ENCODE results near the gene POMC. TPM values are rescaled to one million over a fixed set of nuclear protein-coding genes. Genes with fewer than 3 reads are reported as not detected.
A peak's percentile ranks its signal among the peaks of the same experiment; 100 is the strongest.

Gene POMC
- total and polyA plus RNA-seq, 2 of the 4 experiments (the other 2 are of a cell fraction) = 0.17 TPM; not detected in 1

DNA sequence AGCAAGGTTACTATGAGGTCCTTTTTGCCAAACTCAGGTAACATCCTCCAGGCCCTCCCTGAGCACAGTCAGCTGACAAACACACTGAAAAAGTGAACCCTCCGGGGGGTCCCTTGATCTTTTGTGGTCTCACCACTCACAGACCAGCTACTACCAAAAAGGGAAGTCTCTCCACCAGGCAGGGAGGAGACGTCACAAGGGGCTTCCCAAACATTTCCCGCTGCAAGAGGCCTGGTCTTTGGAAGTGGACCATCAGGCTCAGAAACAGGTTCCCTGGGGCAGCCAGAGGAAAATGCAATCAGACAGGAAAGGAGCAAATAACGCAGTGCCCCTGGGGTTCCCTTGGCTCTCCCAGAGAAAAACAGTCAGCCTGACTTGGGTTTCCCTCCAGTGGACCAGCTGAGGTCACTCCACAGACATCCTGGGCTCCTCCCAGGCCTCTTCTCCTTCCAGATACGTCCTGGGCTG lies 38.7 kb upstream of the POMC start:
- no peak overlapping the region for H4K8ac ChIP-seq (ENCODE audit: low read depth in 2 of 2, low read length in 2 of 2)
- H4K5ac ChIP-seq (ENCODE audit: low read depth, low read length) = no peak overlapping the region
- DNase-seq (no peak), ATAC-seq (ENCODE audit: low read depth) (no peak)
- H3K27ac ChIP-seq (ENCODE audit: insufficient read depth, low read length) = no peak overlapping the region
- no peak overlapping the region for H3K56ac ChIP-seq (ENCODE audit: extremely low read depth, insufficient read depth, low read length)
- H3K4me2 ChIP-seq (ENCODE audit: low read depth, low read length) = no peak overlapping the region
- no peaks in the 10 kb centered on the region for H3K4me1 ChIP-seq (ENCODE audit: control insufficient read depth, insufficient read depth, low read length)
- H3K9ac ChIP-seq (ENCODE audit: low read depth, low read length) = no peak overlapping the region
- no peak overlapping the region for H3K18ac ChIP-seq (ENCODE audit: low read depth, low read length)
- BruUV-seq (replicated peaks) = no TSS peak
- H2AK9ac ChIP-seq (replicated peaks; ENCODE audit: low read depth, low read length, poor library complexity) = no peak overlapping the region
- H3K36me3 ChIP-seq (ENCODE audit: control insufficient read depth, insufficient read depth, low read length) = no peaks in the 10 kb centered on the region
- no peaks in the 10 kb centered on the region for H3K9me1 ChIP-seq (ENCODE audit: insufficient read depth, low read length)
- peak overlapping the region; percentile 34 for H2AFZ ChIP-seq (replicated peaks; ENCODE audit: low read length, poor library complexity)
- WGBS, 2 experiments (ENCODE audit: extremely low coverage in 2 of 2, insufficient read length in 1 of 2) = 94% methylated on average over 3 of the region's 5 CpGs; no CpG with 5 or more reads in 1 of the 2 experiments
- dilution Hi-C loops (cut with HindIII; ENCODE audit: low sequenced_read_pairs, unreplicated experiment) (no loop called here), intact Hi-C loops (cut with micrococcal nuclease) (no loop called here), in situ Hi-C loops (cut with MboI; ENCODE audit: low sequenced_read_pairs) (no loop called here)
- H3K4me3 ChIP-seq (ENCODE audit: insufficient read depth, low read depth, low read length) = no peak overlapping the region
- no peaks in the 10 kb centered on the region for H3K9me3 ChIP-seq (ENCODE audit: control insufficient read depth, insufficient read depth, low read length)
- no peak overlapping the region for H3K14ac ChIP-seq (replicated peaks; ENCODE audit: low read depth, low read length)
- ChIA-PET CTCF (no interaction called here), POLR2A (ENCODE audit: unreplicated experiment) (no interaction called here)
- no peak overlapping the region for H3K23ac ChIP-seq (ENCODE audit: low read depth, low read length)
- H2BK20ac ChIP-seq (ENCODE audit: low read depth, low read length) = no peak overlapping the region
- no peaks in the 10 kb centered on the region for H4K20me1 ChIP-seq (ENCODE audit: insufficient read depth, low read length)
- H2BK120ac ChIP-seq (ENCODE audit: low read depth, low read length) = no peak overlapping the region
- H3K27me3 ChIP-seq (ENCODE audit: control insufficient read depth, insufficient read depth, low read length) = peaks cover 4% of the 10 kb centered on the region
- H2BK15ac ChIP-seq (ENCODE audit: low read depth, low read length) = no peak overlapping the region
- H3K79me1 ChIP-seq (ENCODE audit: low read depth in 1 of 2, low read length in 2 of 2) = no peaks in the 10 kb centered on the region
- no peak overlapping the region for H2BK5ac ChIP-seq (ENCODE audit: low read depth, low read length, poor library complexity, severe bottlenecking)
- no peak for TF ChIP-seq RAD21 (IDR thresholded peaks at IDR 0.05; ENCODE audit: low read length)
- no peak for TF ChIP-seq RCOR1 (IDR thresholded peaks at IDR 0.05; ENCODE audit: insufficient replicate concordance, low read length)
- TF ChIP-seq, protein P1, sequence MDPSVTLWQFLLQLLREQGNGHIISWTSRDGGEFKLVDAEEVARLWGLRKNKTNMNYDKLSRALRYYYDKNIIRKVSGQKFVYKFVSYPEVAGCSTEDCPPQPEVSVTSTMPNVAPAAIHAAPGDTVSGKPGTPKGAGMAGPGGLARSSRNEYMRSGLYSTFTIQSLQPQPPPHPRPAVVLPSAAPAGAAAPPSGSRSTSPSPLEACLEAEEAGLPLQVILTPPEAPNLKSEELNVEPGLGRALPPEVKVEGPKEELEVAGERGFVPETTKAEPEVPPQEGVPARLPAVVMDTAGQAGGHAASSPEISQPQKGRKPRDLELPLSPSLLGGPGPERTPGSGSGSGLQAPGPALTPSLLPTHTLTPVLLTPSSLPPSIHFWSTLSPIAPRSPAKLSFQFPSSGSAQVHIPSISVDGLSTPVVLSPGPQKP (IDR thresholded peaks at IDR 0.05; ENCODE audit: borderline replicate concordance, low read depth, low read length) = no peak
- no peak for TF ChIP-seq CHD1 (IDR thresholded peaks at IDR 0.05; ENCODE audit: low read depth, low read length)
- TF ChIP-seq, protein P2, sequence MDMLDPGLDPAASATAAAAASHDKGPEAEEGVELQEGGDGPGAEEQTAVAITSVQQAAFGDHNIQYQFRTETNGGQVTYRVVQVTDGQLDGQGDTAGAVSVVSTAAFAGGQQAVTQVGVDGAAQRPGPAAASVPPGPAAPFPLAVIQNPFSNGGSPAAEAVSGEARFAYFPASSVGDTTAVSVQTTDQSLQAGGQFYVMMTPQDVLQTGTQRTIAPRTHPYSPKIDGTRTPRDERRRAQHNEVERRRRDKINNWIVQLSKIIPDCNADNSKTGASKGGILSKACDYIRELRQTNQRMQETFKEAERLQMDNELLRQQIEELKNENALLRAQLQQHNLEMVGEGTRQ (IDR thresholded peaks at IDR 0.05; ENCODE audit: low read depth, low read length) = no peak
- TF ChIP-seq RFX5 (IDR thresholded peaks at IDR 0.05; ENCODE audit: low read depth, low read length) = no peak
- no peak for TF ChIP-seq MAFK (IDR thresholded peaks at IDR 0.05; ENCODE audit: low read depth, low read length)
- TF ChIP-seq POLR2A (IDR thresholded peaks at IDR 0.05; ENCODE audit: low read depth, low read length) = no peak
- no peak for TF ChIP-seq NFE2L2 (IDR thresholded peaks at IDR 0.05; ENCODE audit: low read depth, low read length)
- no peak for TF ChIP-seq MAZ (IDR thresholded peaks at IDR 0.05; ENCODE audit: borderline replicate concordance, low read depth, low read length)
- TF ChIP-seq CEBPB (IDR thresholded peaks at IDR 0.05; ENCODE audit: low read depth, low read length) = no peak
- no peak for TF ChIP-seq BHLHE40 (IDR thresholded peaks at IDR 0.05; ENCODE audit: low read depth, low read length)
- TF ChIP-seq, protein P3, sequence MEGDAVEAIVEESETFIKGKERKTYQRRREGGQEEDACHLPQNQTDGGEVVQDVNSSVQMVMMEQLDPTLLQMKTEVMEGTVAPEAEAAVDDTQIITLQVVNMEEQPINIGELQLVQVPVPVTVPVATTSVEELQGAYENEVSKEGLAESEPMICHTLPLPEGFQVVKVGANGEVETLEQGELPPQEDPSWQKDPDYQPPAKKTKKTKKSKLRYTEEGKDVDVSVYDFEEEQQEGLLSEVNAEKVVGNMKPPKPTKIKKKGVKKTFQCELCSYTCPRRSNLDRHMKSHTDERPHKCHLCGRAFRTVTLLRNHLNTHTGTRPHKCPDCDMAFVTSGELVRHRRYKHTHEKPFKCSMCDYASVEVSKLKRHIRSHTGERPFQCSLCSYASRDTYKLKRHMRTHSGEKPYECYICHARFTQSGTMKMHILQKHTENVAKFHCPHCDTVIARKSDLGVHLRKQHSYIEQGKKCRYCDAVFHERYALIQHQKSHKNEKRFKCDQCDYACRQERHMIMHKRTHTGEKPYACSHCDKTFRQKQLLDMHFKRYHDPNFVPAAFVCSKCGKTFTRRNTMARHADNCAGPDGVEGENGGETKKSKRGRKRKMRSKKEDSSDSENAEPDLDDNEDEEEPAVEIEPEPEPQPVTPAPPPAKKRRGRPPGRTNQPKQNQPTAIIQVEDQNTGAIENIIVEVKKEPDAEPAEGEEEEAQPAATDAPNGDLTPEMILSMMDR (conservative IDR thresholded peaks at IDR 0.05; ENCODE audit: low read depth, low read length) = no peak
- no peak for TF ChIP-seq MXI1 (IDR thresholded peaks at IDR 0.05; ENCODE audit: borderline replicate concordance, low read depth, low read length)
- TF ChIP-seq SMC3 (IDR thresholded peaks at IDR 0.05; ENCODE audit: low read depth, low read length) = no peak
- TF ChIP-seq FOS (IDR thresholded peaks at IDR 0.05; ENCODE audit: low read depth, low read length) = no peak
- no peak overlapping the region for H2AK5ac ChIP-seq (ENCODE audit: low read depth, low read length)
- no peak overlapping the region for H3K4ac ChIP-seq (ENCODE audit: low read depth, low read length)
- H4K91ac ChIP-seq (ENCODE audit: insufficient read depth, low read depth, low read length) = no peak overlapping the region
